Activated T-cell treated with anti-CD3 and anti-CD28 coated beads for 48 hours (primary cell): ENCODE results near the gene PHAF1.

Experiments
- DNase-seq: peaks from one replicate; pipeline ENCODE4 v3.0.0-alpha.2; 2020; ENCODE audit warnings: low read depth

PHAF1 gene

DNA sequence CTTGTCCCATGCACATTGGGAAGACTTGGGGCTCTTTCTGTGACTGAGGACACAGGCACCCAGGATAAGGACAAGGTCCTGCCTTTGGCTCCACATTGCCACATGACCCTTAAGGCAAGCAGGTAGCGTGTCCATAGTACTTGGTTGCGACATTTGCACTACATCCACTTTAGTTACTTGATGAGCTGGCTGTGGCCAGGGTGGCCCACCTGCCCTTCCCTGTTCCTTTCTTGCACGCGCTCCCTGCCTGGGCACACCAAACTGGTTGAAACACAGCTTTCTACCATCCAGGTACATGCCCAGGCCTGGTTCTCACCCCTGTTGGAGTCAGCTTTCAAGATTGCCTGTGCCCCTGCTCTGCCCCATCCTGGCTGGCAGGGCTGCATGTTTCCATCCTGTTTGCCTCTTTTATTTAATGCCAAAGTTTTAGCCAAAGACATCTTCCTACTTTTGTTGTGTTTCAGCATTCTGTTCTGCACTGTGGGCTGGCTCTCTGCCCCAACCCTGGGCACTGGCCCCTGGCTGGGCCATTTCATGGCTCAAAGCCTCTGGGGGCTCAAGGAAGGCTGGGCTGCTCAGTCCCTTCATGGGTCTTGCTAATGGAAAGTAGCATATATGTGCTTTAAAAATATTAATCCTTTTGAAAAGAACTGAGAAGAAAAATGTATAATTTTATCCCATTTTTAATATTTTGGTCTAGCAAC, 37.8 kb downstream of the PHAF1 start:
- DNase-seq = no peak

DNA sequence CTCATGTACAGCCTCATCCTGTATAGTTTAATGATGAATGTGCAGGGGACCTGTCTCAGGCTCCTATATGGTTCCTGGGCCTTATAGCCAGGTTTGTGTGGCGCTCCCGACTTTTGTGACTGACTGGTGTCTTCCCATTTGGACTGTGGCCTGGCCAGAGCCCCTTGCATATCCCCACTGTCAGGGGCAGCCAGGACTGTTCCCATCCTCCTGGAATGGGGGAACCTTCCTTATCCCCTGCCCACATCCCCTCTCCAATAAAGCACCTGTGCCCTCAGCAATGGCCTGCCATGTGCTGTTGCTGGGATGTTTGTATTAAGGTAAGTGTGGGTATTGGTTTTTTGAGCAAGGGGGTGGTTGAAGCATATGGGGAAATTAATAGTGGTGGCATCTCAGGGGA, 38.5 kb downstream of the PHAF1 start:
- no peak for DNase-seq

DNA sequence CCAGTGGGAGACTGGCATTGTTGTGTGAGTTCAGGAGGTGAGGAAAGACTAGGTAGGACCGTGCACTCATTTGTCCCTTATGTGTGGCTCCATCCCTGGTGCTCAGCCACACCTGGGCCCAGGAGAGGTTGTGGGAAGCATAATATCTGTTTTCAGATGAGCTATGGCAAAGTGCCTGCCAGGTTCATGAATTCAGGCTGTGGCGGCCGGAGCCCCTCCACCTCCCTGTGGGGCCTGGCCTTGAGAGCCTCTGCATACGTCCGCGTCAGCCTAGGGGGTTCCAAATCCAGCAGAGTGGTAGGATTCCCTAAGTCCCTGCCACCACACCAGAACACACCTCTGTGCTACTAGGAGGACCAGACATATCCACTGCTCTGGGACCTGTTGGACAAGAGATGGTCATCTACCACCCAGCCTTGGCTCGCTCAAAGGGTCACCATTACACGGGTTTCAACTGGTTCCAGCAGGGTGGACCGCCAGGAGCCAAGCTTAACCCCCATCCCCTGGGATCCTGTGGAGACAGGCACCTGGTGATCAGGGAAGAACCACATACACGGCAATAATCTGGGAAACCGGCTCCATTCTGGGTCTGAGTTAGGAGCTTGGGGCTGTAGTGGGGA, 39.0 kb downstream of the PHAF1 start:
- DNase-seq = no peak

DNA sequence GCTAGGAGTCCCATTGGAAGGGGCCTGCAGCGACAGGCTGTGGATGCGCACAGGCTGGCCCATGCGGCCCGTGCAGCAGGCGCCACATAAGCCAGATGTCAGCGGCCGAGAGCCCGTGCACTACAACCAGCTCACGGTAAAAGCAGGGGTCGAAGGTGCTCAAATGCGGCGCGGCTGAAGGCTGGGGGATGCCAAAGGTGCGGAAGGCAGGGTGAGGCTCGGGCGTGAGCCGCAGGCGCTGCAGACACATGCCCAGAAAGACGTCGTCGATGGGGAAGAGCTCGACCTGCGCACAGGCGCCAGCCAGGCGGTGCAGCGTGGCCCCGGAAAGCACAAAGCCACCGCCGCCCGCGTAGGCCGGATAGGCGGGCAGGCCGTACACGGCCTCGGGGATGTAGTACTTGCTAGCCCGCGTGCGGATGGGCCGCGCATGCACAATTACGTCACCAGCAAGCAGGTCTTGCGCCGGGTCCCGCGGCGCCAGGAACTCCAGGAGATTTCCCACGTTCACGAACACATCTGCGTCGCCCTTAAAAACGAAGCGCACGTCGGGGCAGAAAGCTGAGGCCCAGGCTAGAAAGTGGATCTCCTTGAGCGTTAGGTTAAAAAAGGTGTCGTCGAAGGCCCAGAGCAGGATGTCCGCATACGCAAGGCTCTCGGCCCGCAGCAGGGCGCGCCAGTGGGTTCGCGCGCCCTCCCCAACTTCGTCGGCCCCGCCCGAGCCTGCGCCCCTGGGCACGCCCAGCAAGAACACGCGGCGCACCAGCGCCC, 39.7 kb downstream of the PHAF1 start:
- no peak for DNase-seq

DNA sequence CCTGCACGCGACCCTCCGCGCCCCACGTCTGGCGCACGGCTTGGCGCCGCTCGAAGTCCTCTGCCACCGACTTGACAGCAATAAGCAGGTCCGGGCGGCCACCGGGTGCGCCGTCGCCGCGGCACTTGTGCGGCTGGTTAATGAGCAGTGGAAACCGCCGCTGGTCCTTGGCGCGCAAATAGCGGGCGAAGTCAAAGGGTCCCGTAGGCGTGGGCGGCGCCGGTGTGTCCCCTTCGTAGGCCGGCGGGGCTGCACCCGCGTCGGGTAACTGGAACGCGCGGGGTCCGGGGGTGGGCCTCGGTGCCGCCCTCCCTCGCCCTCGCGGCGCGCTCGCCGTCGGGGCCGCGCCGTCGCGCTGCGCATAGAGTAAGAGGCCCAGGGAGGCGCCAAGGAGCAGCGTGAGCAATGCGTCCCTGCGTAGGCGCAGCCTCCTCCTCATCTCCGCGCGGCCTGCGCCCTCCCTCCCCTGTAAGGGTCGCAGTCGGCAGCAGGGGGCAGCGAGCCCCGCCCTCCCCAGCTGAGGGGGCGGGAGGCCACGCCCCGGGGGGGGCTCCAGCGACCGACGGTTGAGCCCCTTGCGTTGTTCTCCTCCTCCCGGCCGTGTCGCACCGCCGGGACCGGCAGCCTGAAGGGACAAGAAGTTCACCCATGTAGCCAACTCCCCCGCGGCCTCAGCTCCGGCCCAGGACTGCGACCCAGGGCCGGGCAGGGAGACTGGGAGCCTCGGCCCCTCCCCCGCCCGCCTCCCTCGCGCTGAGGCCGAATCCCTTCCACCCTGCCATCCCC, 40.5 kb downstream of the PHAF1 start:
- DNase-seq = no peak

DNA sequence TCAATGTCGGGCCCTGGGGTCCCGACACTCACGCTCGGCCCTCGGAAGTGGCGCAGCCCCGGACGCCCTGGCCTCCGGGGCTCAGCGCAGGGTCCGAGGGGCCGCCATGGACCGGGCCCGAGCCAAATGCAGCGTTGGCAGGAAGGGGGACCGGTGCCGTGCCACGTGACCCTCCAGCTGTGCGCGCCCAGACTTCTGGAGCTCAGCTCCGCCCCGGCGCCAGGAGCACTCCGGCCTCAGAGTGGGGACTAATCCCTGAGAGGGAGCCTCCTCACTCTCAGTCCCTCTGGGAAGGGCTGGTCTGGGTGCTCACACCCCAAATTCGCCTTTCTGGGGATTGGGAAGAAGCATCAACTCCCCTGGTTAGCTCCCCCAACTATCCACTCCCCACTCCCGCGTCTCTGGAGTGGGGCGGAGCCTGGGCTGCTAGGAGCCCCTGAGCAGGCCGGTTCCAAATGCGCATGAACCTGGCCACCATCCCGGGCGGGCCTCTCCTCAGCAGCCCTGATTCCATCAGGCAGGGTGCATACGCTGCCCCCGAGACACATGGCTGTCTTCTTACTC, 41.2 kb downstream of the PHAF1 start, which contains the start of gene B3GNT9:
Gene B3GNT9, minus strand, starts transcription at position 166 of the 564 bp plus-strand sequence. CDS start 513 bp downstream, outside the sequence.
- no peak for DNase-seq

DNA sequence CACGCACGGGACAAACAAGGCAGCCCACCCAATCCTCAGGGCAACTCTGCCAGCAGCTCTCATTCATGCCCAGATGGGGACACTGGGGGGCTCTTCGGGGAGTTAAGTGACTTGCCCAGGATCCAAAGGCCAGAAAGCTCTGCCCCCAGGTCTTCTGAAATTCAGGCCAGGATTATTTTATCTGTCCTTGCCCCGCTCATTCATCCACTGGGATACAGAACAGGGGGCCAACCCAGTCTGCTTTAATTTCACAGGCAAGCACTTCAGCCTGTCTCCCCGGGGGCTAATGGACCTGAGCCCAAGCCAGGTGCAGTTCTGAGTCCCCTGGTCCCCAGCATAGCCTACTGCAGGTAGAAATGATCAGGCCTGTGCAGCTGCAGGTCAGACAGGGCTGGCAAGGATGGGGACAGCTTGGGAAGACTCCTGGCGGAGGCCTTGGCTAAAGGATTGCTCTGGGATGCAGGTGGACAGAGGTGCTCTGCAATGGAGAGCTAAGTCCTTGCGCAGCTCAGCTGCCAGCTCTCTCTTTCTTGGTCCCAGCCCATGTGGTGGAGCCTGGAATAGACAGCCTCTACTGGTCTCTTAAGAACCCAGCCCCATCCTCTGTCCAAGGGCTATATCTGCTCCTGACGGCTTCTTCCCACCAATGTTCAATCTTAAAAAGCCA, 41.8 kb downstream of the PHAF1 start:
- no peak for DNase-seq

DNA sequence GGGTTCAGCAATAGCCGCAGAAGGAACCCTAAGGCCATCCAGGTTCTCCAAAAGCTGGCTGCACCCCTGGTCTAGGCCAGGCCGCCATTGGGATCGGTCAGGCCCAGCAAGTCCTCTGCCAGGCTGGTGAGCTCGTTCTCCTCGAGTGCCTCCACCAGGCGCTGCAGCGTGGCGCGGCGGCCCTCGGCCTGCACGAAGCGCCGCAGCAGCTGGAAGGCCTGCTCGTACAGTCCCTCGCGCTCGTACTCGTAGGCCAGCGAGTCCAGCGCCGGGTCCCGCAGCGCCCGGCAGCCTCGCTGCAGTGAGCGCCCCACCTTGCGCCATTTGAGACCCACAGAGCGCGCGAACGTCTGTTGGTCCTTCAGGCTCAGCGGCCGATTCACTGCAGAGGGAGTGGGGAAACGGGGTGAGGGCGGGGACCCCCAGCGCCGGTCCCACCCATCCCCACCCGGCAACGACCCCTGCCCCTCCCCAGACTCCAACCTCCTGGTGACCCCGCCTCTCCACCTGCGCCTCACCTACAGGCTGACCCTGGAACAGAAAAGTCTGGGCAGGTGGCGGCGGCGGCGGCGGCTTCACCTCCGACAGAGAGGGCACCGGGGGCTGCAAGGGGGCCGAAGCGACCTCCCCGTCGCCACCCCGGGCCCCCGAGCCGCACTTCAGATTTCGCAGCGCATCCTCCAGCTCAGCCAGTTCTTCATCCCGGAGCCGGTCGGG, 45.0 kb downstream of the PHAF1 start:
- no peak for DNase-seq

DNA sequence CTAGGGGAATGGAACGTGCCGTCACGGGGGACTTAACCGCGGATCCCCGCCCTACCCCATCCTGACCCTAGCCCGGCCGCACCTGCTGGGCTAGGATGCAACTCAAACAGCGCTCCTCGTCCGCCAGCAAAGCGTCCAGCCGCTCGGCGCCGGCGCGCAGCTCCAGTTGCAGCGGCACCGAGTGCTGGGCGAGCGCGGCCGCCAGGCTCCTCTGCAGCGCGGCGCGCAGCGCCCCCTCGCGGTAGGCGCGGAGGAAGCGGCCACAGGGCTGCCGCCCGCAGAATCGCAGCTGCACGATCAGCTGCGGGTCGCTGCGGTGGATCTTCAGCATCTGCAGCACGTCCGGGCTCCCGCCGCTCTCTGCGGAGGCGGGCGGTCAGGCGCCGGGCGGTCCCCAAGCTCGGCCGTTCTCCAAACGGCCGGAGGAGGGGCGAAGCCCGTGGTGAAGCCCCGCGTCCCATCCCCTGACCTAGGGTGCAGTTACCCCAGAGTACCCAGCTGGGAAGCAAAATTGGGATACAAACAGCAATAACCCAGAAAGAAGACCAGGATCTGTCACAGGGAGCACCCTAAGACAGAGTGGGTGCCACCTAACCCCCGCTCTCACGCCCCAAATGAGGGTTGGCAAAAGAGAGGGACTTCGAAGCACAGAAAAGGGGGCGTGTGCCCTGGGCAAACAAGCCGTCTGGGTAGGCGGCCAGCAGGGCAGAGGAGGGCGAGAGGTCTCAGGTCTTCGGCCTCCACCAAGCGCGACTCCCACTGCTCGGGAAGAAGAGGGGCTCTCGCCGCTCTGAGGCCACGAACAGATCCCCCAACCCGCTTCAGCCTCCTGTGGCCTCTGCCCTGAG, 45.8 kb downstream of the PHAF1 start:
- peak; percentile 83 for DNase-seq

DNA sequence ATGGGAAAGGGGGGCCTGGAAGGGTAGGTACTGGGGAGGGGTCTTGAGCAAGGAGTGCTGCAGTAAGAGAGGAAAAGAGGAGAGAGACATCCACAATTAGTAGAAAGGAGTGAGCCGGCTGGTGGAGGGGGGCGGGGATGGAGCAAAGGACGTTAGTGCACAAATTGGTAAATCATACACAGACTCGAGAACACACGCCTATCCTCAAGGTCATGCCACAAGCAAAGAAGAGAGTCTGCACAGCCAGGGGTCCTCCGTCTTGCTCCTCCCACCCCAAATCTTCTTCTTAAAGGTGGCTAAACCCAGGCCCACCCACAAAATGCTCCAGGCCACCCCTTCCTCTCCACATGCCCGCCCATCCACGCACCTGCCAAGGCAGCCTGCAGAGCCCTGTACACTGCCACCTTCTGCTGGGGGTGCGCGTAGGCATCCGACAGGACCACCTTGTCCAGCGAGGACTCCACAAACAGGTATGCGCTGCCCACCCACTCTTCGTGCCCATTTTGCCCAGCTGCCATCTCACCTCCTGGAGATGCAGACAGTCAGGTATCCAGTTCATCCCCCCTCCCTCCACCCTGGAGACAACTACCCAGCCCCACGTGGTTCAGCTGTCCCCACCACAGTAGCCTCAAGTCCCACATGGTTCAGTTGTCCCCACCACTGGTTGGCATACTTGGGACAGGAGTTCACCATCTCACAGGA, 46.6 kb downstream of the PHAF1 start:
- DNase-seq = no peak

DNA sequence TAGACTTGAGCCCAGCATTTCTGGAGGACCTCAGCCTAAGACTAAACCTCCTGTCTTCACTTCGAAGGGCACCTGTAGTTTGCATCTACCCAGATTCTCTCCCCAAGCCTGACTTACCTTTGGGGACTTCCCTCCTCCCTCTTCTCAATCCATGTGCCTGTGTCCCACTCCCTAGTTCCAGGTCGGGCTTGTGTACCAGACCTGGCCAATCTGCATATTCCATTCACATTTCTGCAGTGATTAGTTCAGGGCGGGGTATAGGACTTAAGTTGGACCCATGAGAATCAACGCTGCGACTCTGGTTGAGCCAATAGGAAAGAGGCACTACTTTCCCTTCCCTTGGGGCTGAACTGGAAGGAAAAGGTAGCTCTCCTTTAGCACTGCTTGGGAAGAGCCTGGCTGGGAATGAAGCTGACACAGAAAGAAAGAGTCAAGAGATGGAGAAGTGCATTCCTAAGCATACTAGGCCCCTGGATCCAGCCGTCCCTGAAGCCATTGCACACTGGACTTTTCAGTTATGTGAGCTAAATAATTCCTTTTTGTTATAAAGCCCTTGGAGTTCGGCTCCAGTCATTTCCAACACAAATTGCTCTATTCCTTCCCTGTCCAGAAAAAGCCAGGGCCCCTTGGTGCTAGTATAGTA, 47.5 kb downstream of the PHAF1 start:
- DNase-seq = no peak

DNA sequence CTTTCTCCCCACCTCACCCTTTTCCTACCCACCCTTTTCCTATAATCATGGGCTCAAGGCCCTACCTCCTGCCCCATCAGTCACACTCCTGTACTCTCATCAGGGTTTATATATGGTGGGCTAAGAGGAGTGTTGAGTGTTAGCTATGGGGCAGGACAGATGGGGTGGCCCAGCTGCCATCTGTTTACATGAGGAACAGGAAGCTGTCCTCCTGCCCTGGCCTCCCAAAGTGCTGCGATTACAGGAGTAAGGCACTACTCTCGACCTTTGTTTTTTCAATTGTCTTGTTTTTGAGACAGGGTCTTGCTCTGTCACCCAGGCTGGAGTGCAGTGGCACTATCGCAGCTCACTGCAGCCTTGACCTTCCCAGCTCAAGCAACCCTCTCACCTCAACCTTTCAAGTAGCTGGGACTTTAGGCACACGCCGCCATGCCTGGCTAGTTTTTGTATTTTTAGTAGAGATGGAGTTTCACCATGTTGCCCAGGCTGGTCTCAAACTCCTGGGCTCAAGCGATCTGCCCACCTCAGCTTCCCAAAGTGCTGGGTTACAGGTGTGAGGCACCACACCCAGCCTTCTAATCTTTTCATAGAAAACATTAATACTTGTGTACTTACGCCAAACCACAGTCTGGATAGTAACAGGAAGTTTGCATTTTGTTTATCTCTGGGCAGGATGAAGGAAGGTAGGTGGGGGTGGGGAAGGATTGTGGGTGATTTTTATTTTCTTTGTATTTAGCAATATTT, 48.3 kb downstream of the PHAF1 start:
- no peak for DNase-seq

DNA sequence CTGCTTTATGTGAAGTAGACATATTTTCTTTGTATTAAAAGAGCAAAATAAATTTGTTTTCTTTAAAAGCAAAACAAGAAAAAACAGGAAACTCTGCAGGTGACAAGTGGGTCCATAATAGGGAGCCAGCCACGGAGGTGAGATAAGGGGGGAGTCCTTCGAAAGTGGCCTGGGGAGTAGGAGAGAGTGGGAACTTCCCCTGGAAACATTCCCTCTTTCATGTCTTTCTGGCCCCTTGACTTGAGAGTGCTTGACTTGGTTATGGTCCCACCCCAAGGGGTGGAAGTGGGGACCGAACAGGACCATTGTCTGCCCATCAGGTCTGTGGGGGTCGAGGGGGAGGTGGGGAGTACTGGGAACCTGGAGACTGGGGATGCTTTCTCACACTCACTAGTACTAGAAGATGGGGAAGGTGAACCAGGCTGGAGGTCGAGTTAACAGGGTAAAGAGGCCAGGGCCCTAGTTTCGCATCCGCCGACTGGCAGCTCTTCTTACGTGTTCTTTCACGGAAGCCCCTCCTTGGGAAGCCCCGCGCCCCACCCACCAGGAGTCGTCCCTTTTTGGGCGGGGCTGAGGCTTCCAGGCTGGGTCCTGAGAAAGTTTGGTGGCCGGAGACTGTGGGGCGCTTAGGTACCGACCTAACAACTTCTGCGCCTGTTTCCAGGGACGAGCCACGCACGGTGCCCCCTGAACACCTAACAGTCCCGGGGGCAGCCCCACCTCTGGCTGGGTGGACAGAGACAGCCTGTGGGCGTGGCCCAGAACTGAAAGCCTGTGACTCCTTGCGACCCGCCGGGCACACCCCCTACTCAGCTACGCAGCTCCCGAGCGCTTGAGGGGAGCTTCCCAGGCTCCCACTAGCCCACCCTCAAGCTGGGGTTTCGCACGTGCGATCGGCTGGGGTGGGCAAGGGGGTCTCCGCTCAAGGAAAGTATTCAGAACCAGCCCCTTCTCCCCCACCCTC, 49.2 kb downstream of the PHAF1 start:
- peak; percentile 79 for DNase-seq

DNA sequence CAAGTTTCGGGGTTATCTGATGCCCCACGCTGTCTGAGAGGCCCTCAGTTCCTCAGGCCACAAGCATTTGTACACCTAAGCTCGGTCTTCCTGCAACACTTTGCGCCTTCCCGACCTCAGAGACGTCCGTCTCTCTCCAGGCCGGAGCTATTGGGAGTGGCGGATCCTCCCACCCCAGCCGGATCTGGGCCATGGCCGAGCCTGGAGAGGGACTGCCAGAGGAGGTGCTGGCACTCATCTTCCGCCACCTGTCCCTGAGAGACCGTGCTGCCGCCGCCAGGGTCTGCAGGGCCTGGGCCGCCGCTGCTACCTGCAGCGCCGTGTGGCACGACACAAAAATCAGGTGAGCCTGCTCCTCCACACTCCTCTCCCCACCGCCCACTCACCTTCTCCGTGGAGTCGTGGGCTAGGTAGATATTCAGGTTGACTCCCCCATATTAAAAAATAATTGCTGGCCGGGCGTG, 51.9 kb downstream of the PHAF1 start:
- DNase-seq = no peak

DNA sequence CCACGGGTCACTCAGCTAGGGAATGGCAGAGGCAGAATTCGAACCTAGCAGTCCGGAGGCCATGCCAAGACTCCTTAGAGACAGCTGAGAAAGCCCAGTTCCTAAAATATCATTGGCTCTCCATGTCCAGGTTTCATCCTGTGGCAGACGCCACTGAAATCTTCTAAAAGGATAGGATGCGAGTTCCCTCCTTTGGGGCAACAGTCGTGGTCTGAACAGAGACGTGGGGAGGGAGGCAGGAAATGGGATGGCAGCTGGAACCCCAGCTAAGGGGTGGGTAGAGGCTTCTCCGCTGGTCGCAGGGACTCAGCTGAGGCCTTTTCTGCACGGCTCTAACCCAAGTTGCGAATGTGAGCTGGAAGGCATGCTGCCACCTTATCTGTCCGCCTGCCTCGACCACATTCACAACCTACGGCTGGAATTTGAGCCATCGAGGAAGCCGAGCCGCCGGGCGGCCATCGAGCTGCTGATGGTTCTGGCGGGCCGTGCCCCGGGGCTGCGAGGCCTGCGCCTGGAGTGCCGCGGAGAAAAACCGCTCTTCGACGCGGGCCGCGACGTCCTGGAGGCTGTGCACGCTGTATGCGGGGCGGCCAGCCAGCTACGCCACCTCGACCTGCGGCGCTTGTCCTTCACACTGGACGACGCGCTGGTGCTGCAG, 52.9 kb downstream of the PHAF1 start:
- DNase-seq = no peak
